NCI-H446 (cell line): Measurements from ENCODE around the gene PLA2G2C.

Source experiments
- DNase-seq, 2 experiments: peaks; one replicate each; lab custom pipeline; 2025; lab: John Stamatoyannopoulos, UW

Gene PLA2G2C

DNA sequence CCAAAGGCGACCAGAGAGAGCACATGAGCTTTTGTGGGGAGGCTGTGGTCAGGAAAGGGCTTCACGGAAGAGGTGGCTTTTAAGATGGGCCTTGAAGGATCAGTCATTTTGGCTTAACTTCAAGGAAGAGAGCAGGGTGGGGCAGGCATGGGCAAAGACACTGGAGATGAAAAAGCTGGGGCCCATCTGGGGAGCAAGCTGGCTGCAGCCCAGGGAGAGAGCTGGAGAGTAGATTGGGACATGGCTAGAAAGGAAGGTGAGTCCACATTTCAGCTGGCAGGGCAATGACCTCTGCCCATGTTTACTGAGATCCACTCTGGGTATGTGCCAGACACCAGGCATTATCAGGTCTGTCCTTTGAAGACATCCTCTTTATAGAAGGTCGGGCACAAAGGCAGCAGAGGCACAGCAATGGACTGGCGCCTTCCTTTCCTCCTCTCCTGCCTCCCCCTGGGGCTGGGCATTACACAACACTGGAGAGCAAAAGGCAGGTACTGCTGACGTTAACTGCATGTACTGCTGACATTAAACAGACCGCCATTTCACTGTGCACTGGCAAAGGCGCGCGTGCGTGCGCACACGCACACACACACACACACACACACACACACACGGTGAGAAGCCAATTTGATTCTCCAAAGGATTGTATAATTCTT lies 2.6 kb downstream of the PLA2G2C start:
- no peak for DNase-seq

DNA sequence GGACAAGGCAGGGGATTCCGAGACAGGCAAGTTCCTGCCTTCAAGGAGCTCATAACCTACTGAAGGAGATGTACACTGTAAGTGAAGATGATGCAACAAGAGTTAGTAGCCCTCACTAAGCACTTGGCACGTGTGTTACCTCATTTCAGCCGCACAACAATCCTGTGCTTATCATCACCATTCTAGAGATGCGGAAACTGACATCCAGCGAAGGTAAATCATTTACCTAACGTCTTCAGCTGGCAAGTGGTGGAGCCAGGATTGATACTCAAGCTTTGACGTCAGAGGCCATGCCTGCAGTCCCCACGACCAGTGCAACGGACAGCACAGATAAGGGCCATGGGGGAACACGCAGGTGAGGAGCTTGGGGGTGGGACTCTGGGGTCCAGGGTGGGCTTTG lies 3.3 kb downstream of the PLA2G2C start:
- DNase-seq, result no peak

DNA sequence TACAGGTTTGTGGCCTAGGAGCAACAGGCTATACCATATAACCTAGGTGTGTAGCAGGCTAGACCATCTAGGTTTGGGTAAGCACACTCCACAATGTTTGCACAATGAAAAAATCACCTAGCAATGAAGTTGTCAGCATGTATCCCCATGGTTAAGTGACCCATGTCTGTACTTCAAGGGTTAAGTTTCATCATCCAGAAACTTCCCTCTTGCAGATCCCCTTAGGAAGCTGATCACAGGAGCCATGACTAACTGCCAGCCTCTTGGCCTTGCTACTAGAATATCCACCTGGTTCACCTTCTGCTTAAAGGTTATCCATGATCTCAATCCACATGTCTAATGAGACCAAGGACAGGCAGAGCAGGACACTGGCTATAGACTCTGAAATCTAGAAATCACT lies 3.9 kb downstream of the PLA2G2C start:
- no peak for DNase-seq

DNA sequence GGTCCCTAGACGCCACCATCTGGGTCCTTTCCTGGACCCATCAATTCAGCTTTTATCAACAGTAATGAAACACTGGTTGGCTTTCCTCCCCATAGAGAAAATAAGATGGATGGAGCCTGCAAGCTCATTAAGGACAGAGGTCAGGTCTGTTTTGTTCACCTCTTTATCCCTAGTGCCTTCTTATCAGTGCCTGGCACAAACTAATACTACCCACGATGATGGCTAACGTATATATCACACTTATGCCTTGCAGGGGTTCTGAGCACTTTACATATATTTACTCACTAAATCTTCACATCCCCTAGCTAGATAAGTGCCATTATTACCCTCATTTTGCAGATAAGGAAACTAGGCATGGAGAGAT lies 5.5 kb downstream of the PLA2G2C start:
- no peak for DNase-seq

DNA sequence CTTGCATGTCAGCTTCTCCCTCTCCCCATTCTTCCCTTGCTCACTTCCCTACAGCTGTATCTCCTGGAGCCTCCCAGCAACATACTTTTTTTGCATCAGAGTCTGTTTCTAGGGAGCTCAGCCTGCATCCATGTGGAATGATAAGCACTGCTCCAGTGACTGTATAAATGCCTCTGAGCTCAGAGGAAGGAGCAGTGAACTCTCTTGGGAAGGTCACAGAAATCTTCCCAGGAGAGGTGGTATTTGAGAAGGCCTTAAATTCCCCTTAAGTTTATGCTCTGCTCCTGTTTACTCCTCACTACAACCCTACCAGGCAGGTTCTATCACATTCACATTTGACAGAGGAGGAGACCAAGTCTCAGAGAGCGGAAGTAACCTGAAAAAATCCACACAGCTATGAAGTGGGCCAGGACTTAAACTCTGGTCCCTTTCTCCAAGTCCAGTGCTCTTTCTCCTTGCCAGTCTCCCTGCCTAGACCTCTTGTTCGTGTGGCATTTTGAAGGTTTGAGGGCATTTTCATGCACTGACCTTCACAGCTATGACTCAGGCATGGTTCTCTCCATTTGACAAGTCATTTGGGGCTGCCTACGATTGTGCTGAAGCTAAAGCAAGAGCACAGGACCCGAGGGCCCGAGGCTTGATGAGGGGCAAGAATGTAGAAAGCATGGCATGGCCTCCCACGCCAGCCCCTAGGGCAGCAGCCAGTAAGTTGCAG lies 6.0 kb downstream of the PLA2G2C start:
- no peak for DNase-seq

DNA sequence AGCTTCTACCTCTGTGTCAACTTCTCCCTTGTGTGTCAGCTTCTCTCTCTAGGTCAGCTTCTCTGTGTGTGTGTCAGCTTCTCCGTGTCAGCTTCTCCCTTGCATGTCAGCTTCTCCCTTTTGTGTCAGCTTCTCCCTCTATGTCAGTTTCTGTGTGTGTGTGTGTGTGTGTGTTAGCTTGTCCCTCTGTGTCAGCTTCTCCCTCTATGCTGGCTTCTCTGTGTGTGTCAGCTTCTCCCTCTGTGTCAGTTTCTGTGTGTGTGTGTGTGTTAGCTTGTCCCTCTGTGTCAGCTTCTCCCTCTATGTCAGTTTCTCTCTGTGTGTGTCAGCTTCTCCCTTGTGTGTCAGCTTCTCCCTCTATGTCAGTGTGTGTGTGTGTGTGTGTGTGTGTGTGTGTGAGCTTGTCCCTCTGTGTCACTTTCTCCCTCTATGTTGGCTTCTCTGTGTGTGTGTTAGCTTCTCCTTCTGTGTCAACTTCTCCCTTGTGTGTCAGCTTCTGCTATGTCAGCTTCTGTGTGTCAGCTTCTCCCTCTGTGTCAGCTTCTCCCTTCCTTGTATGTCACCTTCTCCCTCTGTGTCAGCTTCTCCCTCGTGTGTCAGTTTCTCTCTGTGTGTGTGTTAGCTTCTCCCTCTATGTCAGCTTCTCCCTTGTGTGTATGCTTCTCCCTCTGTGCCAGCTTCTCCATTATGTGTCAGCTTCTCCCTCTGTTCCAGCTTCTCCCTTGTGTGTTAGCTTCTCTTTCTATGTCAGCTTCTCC lies 6.8 kb downstream of the PLA2G2C start:
- no peak for DNase-seq

DNA sequence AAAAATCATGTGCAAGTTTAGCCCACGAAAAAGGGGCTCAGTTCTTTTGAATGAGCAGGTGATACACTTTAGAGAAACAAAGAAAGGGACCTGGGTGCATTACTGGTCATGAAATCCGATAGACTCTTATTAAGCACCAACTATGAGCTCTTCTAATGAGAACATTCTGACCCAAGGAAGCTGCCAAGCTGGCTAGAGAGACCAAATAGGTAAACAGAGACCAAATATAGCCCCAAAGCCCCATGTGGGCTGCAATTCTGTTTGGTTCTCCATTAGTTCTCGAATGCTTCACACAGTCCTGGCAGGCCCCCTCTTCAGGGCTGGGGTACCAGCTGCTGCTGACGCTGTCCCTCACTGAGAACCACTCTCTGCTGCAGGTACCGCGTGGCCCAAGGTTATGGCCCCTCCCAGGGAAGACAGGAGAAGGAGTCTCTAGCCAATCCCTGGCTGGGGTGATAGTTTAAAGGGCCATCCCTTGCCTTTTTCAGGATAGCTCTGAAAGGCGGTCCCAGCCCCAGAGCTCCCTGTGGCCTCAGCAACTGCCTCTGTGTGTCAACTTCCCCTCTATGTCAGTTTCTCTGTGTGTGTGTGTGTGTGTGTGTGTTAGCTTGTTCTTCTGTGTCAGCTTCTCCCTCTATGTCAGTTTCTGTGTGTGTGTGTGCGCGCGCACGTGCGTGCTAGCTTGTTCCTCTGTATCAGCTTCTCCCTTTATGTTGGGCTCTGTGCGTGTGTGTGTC lies 7.5 kb downstream of the PLA2G2C start:
- DNase-seq, result no peak

DNA sequence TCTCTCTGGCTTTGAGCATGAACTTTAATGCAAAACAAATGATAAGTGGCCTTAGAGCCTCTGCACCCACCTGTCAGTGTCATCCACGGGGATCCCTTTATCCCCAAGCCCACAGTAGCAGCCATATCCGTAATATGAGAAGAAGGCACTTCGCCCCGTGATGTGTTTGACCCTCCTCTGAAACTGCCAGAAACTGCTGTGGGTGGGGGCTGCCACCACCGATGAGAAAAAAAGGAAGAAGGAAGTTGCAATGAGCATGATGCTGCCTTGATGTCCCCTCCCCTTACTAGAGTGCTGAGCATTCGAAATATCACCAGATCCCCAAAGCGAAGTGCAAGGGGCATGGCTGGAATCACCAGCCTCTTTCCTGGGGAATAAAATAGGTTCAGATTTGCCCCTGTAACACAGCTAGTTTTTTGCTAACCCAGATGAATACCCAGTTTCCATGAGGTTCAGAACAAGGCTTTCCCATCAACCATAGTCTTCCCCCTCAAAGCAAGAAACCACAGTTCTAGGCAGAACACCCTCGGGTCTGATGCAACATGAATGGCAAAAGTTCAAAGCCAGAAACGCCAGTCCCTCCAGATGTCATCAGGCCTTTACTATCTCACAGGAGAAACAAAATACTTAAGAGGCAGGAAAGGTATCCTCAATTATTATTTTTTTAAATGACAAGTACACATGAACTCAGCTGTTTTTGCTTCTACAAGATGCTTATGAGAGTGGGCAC lies 11.2 kb downstream of the PLA2G2C start:
- no peak for DNase-seq

DNA sequence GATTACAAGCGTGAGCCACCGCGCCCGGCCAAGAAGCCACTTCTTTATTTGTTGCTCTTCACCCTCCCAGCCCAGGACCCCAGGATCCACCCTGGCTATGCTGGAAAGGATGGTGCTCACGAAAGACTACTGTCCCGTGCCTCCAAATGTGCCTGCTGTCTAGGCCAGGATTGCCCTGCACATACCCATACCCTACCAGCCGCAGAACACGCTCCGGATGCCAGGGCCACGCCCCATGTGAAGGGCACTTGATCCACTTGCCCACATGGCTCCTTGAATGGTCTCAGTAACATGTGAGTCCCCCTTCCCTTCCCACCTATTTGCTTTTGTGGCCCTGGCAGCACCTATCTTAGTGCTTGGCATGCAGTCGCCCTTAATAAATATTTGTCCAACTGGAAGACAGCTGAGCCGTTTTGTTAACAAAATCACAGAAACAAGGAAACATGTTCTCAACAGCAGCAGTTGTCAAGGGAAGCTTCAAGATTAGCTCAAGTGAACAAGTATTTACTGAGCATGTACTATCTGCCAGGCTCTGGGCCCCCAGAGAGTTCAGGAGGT lies 14.2 kb downstream of the PLA2G2C start:
- DNase-seq, result no peak

DNA sequence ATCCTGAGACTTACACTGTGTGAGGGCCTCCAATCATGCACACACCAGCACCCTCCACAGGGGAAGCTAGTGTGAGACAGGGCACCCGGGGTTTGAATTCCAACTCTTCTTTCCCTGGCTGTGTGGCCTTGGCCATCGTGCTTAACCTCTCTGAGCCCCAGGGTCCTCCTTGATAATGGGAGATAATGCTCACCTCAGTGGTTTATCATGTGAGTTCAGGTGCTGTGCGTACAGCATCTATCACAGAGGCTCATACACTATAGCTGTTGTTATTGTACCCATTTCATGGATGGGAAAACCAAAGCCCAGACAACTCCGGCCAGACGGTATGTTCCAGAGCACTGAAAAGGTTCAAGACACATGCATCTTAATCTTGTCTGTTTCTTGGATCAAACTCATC lies 16.4 kb downstream of the PLA2G2C start:
- DNase-seq, result no peak

DNA sequence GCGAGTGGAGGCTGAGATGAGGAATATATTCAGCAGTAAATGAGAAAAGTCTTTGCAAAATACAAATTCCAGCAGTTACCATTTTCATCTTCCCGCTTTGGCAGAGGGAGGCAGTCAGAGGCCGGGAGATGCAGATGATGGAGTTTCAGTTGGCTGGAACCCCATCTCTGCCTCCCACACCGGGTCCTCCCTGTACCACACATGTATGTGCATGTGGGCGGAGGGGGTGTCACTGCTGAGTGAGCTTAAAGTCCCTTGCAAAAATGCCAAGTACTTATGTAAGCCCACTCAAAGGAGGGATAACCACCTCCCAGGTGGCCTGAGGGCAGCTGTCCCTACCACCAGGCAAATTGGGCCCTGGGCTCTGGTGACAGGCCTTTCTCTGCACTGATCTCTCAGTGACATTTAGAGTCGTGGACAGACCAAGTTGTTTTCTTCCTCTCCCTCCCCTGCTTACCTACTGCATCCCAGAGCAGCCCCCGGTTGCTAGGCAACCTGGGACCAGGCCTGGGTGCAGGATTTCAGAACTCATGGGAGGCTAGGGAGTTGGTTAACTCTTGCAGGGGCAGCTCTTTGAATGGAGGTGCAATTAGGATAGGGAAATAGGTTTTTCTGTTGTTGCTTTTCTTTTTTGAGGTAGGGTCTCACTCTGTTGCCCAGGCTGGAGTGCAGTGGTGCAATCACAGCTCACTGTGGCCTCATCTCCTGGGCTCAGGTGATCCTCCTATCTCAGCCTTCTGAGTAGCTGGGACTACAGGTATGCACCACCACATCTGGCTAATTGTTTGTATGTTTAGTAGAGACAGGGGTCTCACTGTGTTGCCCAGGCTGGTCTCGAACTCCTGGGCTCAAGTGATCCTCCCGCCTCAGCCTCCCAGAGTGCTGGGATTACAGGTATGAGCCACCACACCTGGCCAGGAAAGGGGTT lies 17.5 kb downstream of the PLA2G2C start:
- DNase-seq, result no peak

DNA sequence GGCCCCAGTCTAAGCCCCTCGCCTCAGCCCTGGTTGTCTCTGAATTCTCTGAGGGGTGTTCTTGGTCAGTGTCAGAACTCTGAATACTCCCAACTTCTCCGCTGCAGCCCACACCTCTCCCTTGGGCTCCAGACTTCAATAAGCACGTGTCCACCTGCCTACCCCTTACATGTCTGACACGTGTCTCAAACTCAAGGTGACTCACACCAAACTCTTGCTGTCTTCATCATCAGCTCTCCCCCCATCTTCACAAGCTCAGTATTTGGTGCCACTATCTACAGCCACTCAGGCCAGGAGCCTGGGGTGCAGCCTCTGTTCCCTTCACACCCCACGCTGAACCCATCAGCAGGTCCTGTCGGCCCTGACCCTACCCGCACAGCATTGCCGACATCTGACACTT lies 19.2 kb downstream of the PLA2G2C start:
- DNase-seq, result no peak

DNA sequence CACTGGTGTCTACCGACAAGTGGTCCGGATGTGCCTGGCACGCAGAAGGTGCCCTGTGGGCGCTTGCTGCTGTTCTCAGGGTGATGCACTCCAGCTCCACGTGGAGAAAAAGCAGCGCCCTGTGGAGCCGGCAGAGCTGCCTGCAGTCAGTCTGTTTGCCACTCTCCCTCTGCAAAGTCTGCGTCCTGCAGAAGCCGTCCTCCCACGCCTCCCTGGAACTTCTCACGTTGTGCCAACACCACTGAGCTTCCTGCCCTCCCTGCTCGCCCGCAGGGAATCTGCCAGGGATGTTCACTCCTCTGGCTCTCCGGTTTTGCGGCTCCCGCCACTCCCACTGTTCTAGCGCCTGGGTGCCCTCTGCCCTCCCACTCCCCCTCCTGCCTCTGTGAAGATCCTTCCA lies 20.3 kb downstream of the PLA2G2C start:
- no peak for DNase-seq

DNA sequence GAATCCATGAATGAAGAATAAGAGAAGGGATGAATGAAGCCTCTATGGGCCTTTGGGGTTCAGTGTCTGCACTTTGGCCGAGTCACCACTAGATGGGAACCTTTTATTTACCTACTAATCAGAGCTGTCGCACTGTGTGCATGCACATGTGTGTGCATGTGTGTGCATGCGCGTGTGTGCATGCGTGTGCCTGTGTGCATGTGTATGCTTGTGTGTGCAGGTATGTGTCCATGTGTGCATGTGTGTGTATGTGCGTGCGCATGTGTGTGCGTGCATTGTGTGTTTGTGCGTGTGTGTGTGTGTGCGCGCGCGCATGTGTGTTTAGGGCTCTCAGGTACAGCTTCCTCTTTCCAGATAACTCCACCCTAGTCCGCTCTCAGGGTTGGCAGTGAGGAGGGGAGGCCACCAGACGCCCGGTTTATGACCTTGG lies 20.8 kb downstream of the PLA2G2C start:
- DNase-seq, result no peak

DNA sequence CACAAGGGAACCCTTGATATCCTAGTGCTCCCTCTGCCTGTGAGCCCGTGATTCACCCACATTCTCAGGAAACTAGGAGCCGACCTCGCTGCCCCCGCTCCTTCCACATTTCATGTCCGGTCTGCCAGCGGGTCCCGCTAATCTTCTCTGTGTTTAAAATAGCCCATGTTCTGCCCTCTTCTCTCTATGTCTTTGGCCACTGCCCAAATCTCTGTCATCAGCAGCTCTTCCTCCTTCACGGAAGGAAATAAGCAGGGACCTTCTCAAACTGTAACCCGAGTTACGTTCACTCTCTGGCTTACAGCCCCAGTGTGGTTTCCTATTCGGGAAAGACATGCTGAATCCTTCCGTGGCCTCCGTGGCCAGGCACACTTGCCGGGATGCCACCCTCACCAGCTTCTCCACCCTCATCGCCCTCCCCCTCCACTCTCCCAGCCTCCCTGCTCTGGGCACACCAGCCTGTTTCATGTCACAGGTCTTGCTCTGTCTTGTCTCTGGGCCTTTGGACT lies 21.6 kb downstream of the PLA2G2C start:
- no peak for DNase-seq

DNA sequence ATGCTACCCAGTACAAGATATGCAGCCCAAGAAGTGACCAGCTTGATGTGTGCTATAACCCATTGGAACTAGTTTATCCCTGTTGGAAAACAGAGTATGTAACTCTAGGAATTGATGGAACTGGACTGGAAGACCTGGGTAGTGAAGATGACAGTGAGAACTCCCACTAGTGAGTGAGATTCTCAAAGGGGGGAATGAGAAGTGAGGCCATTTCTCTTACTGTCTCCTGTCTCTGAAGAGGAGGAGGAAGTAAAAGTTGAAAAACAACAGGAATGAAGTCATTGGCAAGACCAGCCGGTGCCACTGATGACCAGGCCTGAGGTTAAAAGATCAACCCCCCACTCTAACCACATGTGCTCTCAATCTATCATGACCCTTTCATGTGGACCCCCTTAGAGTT lies 26.3 kb downstream of the PLA2G2C start:
- no peak for DNase-seq

DNA sequence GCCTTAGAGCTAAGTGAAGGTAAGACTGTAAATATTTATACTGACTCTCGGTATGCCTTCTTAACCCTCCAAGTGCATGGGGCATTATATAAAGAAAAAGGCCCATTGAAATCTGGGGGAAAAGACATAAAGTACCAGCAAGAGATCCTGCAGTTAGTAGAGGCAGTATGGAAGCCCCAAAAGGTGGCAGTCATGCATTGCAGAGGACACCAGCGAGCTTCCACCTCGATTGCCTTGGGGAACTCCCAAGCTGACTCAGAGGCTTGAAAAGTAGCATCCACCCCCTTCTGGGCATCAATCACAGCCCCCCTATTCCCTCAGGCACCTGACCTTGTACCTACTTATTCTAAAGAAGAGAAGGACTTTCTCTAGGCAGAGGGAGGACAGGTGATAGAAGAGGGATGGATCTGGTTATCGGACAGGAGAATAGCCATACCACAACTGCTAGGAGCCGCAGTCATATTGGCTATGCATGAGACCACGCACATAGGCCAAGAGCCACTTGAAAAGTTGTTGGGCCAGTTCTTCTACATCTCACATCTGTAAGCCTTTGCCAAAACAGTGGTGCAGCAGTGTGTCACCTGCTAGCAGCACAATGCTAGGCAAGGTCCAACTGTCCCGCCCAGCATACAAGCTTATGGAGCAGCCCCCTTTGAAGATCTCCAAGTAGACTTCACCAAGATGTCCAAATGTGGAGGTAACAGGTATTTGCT lies 27.8 kb downstream of the PLA2G2C start:
- DNase-seq, result no peak

DNA sequence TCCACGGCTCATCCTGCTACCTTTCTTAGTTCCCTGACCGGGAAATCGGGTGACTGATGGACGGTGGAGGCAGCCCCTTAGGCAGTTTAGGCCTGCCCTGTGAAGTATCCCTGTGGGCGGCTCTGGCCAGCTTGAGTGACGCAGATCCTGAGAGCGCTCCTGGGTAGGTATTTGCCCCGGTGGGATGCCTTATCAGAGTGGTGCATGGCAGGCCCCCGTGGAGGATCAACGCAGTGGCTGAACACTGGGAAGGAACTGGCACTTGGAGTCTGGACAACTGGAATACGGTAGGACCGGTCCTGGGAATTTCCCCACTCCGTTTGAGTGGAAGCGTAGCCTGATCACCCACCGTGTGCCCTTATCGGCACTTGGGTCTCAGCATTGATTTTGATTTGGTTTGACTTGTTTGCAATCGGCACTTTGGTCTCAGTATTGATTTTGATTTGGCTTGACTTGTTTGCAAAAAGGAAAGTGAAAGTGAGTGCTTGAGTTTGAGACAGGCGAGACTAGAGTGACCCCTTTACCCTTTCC lies 32.0 kb downstream of the PLA2G2C start:
- DNase-seq, result no peak

DNA sequence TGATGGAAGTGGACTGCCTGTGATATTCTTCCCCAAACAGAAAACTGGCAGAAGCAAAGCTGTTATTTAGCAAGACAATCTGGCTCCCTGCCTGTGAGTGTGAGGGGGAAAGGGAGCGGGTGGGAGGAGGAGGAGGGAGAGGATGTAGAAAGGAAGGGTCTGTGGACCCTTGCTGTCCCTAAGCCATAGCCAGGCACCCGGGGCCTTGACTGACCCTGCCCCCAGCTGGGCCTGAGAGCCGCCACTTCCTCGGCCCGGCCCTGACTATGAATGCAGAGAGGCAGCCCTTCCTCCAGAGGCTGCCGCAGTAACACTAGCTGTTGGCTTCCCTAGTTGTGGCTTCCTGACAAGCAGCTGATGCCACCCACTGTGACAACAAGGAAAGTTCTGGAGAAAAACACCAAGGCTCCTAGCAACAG lies 33.3 kb downstream of the PLA2G2C start:
- no peak for DNase-seq
